ENCODE measurements around the gene PPP1R9B.

The PPP1R9B gene

DNA sequence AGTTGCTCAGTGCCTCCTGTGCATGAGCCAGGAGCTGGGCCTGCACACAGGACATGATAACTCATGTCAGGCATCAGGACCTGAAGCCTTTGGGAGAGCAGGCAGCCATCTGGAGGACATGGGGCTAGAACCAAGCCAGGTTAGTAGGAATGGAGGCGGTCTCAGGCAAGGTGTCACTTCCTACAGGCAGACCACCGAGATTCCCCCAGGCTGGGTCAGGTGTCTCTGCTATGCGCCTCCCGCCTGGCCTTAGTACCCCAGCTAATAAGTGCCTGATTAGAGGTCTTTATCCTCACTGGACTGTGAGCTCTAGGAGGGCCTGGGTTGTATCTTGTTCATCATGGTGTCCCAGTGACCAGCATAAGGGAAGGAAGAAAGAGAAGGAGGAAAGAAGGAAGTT lies 36.1 kb downstream of the PPP1R9B start:
- Mint-ChIP-seq H3K27ac (no peak overlapping the region), H3K4me3 (no peak overlapping the region)

GRCh38 chr17:50113624-50114320 lies 36.7 kb downstream of the PPP1R9B start:
- Mint-ChIP-seq H3K36me3 (peaks cover 4 to 7% of the 10 kb centered on the region in 2 donors), H3K9me3 (no peaks in the 10 kb centered on the region), H3K4me1 (peaks cover 11 to 15% of the 10 kb centered on the region in 2 donors), H3K27me3 (peaks cover 29 to 56% of the 10 kb centered on the region in 2 donors), H3K4me3 (no peak overlapping the region), H3K27ac (no peak overlapping the region)
- ATAC-seq (replicated peaks) (no peak), DNase-seq (no peak)

More for the DNA sequence above, 36.1 kb downstream of the PPP1R9B start:
- peaks cover 11 to 15% of the 10 kb centered on the region in 2 donors for H3K4me1 Mint-ChIP-seq
- peaks cover under 1 to 2% of the 10 kb centered on the region in 2 donors for H3K36me3 Mint-ChIP-seq
- peaks cover 32 to 58% of the 10 kb centered on the region in 2 donors for H3K27me3 Mint-ChIP-seq
- DNase-seq: no peak
- ATAC-seq (replicated peaks): no peak
- H3K9me3 Mint-ChIP-seq: no peaks in the 10 kb centered on the region

- no peak for DNase-seq
- Mint-ChIP-seq H3K27ac (no peak overlapping the region), H3K36me3 (peaks cover 4 to 9% of the 10 kb centered on the region in 2 donors), H3K27me3 (peaks cover 29 to 45% of the 10 kb centered on the region in 2 donors), H3K4me1 (peaks cover 11 to 15% of the 10 kb centered on the region in 2 donors), H3K4me3 (no peak overlapping the region), H3K9me3 (no peaks in the 10 kb centered on the region)
- ATAC-seq (replicated peaks): no peak
Measured at GRCh38 chr17:50112694-50113093, 37.8 kb downstream of the PPP1R9B start.

DNA sequence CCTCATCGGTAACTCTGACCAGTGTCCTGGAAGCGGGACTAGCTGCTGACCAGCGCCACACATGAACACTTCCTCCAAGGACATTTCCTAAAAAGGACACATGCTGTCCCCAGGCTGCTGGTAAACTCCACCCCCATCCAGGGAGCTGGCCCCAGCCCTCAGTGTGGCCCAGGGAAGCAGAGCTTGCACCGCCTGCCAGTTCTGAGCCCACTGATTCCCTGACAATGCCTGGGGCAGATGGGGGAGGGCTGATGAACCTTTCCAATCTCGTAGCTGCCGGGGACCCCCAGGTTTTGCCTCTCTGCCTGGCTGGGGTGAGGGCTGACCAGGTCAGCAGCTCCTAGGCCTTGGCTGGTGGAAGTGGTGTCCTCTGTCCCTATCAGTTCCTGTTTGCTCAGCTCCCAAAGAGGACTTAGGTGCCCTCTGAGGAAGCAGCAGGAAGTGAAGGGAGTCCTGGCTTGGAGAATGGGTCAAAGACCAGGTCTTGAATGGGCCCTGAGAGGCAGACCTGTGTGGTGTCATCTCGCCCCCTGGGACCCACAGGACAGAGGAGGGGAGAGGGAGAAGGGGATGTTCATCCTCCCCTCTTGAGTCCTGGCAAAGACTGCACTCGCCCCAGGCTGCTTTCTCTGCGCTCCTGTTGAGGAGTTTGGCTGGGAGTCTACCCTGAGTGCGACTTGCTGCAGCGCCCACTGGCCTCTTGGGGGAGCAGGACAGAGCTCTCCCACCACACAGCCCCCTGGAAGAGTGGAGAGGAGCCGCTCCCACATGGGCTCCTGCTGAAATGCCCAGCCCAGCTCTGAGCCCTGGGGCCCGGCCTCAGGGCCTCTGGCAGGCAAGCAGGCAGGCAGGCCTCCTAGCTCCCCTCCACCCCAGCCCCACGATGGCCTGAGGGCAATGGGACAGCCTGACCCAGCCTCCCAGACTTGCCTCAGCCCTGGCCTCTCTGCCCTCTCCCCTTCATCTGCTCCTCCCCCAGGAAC lies 38.5 kb downstream of the PPP1R9B start:
- Mint-ChIP-seq H3K9me3 (no peaks in the 10 kb centered on the region), H3K27me3 (peaks cover 24 to 39% of the 10 kb centered on the region in 2 donors), H3K36me3 (peaks cover 4 to 9% of the 10 kb centered on the region in 2 donors), H3K4me1 (peaks cover 8 to 10% of the 10 kb centered on the region in 2 donors), H3K27ac (peak overlapping the region; percentile 14), H3K4me3 (no peak overlapping the region)
- no peak for ATAC-seq (replicated peaks)
- DNase-seq: no peak

DNA sequence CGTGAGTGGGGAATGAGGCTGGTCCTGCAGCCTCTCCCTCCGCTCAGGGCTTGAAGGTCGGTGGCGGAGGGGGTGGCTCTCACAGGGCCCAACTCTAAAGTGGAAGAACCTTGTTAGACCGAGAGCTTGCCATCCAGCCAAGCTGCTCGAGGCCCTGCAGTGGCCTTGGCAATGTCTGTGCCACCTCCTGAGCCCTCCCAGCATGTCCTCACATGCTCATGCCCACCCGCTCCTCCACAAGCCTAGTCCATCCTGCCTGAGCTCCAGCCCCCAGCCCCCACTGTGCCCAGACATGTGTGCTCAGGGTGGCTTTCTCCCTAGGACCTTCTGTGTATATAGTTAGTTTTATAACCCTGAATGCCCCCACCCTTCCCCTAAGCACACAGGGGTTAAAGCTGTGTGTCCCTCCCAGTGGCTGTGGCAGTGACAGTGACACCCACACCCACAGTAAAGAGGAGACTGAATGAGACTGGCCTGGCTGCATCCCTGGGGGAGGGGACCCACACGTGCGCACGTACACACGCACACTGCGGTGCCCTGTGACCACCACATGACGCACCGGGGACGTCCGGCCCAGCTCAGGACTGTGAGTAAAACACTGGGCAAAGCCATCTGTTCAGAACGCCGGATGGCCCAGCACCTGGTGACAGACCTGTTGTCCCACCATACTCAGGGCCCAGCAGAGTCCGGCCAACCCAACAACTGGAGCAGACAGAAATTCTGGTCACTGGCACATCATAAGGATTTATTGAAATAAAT lies 39.7 kb downstream of the PPP1R9B start:
- Mint-ChIP-seq H3K27me3 (peaks cover 19 to 29% of the 10 kb centered on the region in 2 donors), H3K27ac (no peak overlapping the region), H3K9me3 (no peaks in the 10 kb centered on the region), H3K4me1 (peaks cover 6 to 7% of the 10 kb centered on the region in 2 donors), H3K36me3 (peaks cover 1 to 9% of the 10 kb centered on the region in 2 donors), H3K4me3 (no peak overlapping the region)
- DNase-seq: no peak
- no peak for ATAC-seq (replicated peaks)

DNA sequence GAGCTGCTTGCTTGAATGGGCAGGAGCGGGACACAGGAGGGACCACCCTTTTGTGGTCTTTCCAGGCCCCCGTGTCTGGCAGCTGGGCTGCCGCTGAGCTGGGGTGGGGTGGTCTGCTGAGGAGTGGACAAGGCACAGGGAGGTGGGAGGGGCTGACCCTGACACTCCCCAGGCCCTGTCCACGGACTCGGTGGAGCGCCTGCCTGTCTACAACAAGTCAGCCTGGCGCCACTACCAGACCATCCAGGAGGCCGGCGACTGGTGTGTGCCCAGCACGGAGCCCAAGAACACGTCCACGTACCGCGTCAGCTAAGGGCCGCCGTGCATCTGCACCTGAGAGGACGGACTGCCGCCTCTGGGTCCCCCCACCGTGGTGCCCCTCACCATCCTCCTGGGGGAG lies 40.7 kb downstream of the PPP1R9B start:
- ATAC-seq (replicated peaks) (no peak), DNase-seq (no peak)
- H3K36me3 Mint-ChIP-seq: peaks cover 9 to 18% of the 10 kb centered on the region in 2 donors
- H3K4me1 Mint-ChIP-seq: peaks cover under 1% of the 10 kb centered on the region in 2 donors
- peaks cover 11 to 19% of the 10 kb centered on the region in 2 donors for H3K27me3 Mint-ChIP-seq
- H3K27ac Mint-ChIP-seq: no peak overlapping the region
- no peak overlapping the region for H3K4me3 Mint-ChIP-seq
- H3K9me3 Mint-ChIP-seq: no peaks in the 10 kb centered on the region

DNA sequence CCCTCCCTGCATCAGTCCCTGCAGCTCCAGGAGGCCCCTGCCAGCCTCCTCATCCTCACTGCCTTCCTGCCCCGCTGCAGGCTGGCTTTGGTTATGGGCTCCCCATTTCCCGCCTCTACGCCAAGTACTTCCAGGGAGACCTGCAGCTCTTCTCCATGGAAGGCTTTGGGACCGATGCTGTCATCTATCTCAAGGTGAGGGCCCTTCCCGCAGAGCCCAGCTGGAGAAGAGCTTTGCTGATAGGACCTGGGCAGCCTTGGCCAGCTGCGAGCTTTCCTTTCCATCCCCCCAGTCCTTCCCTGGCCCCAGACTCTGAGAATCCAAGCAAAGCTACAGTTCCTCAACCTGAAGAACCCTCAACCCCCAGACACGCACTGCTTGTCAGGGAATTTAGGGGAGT lies 41.3 kb downstream of the PPP1R9B start:
- peaks cover 9 to 19% of the 10 kb centered on the region in 2 donors for H3K36me3 Mint-ChIP-seq
- no peak overlapping the region for H3K4me3 Mint-ChIP-seq
- DNase-seq (no peak), ATAC-seq (replicated peaks) (no peak)
- peaks cover 11 to 13% of the 10 kb centered on the region in 2 donors for H3K27me3 Mint-ChIP-seq
- peak overlapping the region; percentile 62 for H3K27ac Mint-ChIP-seq
- no peaks in the 10 kb centered on the region for H3K9me3 Mint-ChIP-seq
- no peaks in the 10 kb centered on the region for H3K4me1 Mint-ChIP-seq

DNA sequence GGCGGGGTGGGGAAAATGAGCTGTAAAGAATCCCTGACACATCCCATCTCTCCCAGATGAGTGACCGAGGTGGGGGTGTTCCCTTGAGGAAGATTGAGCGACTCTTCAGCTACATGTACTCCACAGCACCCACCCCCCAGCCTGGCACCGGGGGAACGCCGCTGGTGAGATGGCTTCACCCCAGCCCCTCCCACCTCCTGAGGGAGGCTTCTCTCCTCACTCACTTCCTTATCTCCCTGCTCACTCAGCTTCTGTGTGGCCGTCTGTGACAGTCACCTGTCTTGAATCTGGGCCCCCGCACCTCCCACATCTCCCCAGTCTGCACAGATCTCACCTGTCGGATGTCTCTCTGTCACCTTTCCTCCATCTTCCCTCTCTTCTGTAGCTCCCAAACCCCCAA lies 41.9 kb downstream of the PPP1R9B start:
- Mint-ChIP-seq H3K27me3 (peaks cover 6 to 7% of the 10 kb centered on the region in 2 donors), H3K4me1 (no peaks in the 10 kb centered on the region), H3K9me3 (no peaks in the 10 kb centered on the region), H3K36me3 (peaks cover 9 to 19% of the 10 kb centered on the region in 2 donors), H3K4me3 (no peak overlapping the region), H3K27ac (no peak overlapping the region)
- DNase-seq: no peak
- no peak for ATAC-seq (replicated peaks)

- Mint-ChIP-seq H3K27me3 (peaks cover under 1 to 2% of the 10 kb centered on the region in 2 donors), H3K27ac (no peak overlapping the region), H3K9me3 (no peaks in the 10 kb centered on the region), H3K4me1 (no peaks in the 10 kb centered on the region), H3K4me3 (no peak overlapping the region), H3K36me3 (peaks cover 9 to 19% of the 10 kb centered on the region in 2 donors)
- DNase-seq: no peak
- no peak for ATAC-seq (replicated peaks)
Measured at GRCh38 chr17:50107790-50108414, 42.6 kb downstream of the PPP1R9B start.

DNA sequence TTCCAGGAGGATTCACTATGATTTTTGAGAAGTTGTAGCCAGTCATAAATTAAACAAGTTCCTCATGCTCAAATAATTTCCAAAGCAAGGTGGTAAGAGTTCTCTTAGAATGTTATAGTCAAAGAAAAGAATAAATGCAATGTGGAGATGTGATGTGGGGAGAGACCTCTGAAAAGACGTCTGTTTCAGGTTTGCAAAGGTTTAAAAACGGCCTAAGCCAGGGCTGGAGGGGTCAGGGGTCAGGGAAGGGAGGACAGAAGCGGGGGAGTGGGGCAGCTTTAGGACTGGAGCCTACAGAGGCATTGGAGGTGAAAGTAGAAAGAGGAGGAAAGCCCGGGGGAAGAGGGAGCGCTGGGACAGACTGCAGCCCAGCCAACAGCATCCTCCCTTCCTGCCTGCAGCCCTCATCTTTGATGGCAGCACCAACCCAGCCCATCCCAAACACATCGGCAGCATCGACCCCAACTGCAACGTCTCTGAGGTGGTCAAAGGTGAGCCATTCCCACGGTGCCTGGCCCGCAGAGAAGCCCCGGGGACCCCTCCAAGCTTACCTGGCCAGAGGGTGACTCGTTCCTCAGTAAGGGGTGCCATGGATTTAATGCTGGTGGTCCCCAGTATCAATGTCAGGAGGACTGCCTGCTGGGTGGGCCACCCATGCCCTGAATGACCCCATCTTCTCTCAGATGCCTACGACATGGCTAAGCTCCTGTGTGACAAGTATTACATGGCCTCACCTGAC lies 43.9 kb downstream of the PPP1R9B start:
- DNase-seq (no peak), ATAC-seq (replicated peaks) (no peak)
- H3K4me3 Mint-ChIP-seq: no peak overlapping the region
- no peaks in the 10 kb centered on the region for H3K27me3 Mint-ChIP-seq
- peaks cover 9 to 19% of the 10 kb centered on the region in 2 donors for H3K36me3 Mint-ChIP-seq
- H3K27ac Mint-ChIP-seq: no peak overlapping the region
- H3K9me3 Mint-ChIP-seq: no peaks in the 10 kb centered on the region
- no peaks in the 10 kb centered on the region for H3K4me1 Mint-ChIP-seq

DNA sequence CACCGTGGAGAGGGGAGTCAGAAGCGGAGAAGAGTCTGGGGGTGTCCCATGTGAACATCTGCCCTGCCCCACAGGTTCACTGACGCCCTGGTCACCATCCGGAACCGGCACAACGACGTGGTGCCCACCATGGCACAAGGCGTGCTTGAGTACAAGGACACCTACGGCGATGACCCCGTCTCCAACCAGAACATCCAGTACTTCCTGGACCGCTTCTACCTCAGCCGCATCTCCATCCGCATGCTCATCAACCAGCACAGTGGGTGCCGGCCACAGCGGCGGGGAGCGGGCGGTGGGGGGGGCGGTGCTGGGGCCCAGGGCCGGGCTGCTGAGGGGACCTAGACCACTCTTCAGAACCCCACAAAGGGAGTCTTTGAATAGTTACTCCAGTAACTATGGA lies 44.7 kb downstream of the PPP1R9B start:
- peaks cover 10 to 19% of the 10 kb centered on the region in 2 donors for H3K36me3 Mint-ChIP-seq

GRCh38 chr17:50103941-50104340 lies 46.5 kb downstream of the PPP1R9B start:
- DNase-seq: no peak
- H3K27me3 Mint-ChIP-seq: no peaks in the 10 kb centered on the region
- no peak overlapping the region for H3K27ac Mint-ChIP-seq
- H3K4me3 Mint-ChIP-seq: no peak overlapping the region
- H3K9me3 Mint-ChIP-seq: no peaks in the 10 kb centered on the region
- H3K4me1 Mint-ChIP-seq: peaks cover 2 to 7% of the 10 kb centered on the region in 2 donors
- ATAC-seq (replicated peaks): no peak
- peaks cover 15 to 17% of the 10 kb centered on the region in 2 donors for H3K36me3 Mint-ChIP-seq

More for the DNA sequence above, 44.7 kb downstream of the PPP1R9B start:
- ATAC-seq (replicated peaks): no peak
- no peak overlapping the region for H3K27ac Mint-ChIP-seq
- no peaks in the 10 kb centered on the region for H3K9me3 Mint-ChIP-seq
- no peaks in the 10 kb centered on the region for H3K27me3 Mint-ChIP-seq
- no peak overlapping the region for H3K4me3 Mint-ChIP-seq
- no peak for DNase-seq
- no peaks in the 10 kb centered on the region for H3K4me1 Mint-ChIP-seq

GRCh38 chr17:50103252-50103651 lies 47.2 kb downstream of the PPP1R9B start:
- no peaks in the 10 kb centered on the region for H3K27me3 Mint-ChIP-seq
- H3K9me3 Mint-ChIP-seq: no peaks in the 10 kb centered on the region
- ATAC-seq (replicated peaks): no peak
- no peak for DNase-seq
- H3K4me1 Mint-ChIP-seq: peaks cover 2 to 7% of the 10 kb centered on the region in 2 donors
- no peak overlapping the region for H3K4me3 Mint-ChIP-seq
- H3K36me3 Mint-ChIP-seq: peaks cover 13 to 17% of the 10 kb centered on the region in 2 donors
- no peak overlapping the region for H3K27ac Mint-ChIP-seq

All from stimulated activated naive B cell treated with anti-CD40 and anti-IgM and Interleukin-4, amounts not matched to agents 10 μg/mL and 1 μg/mL and 100 μg/mL, for 72 hours (primary cell).